GM12878 (cell line): ENCODE results near the gene STRA6.

Experiments
- CTCF ChIP-seq, 3 experiments: IDR thresholded peaks in 2 of 3; conservative IDR thresholded peaks in 1 of 3; 2 replicates each; pipeline ENCODE4 v1.5.1; 2011; ENCODE audit warnings: low read depth in 3 of 3, low read length in 3 of 3, mild to moderate bottlenecking in 3 of 3, control low read depth in 2 of 3, moderate library complexity in 2 of 3, inconsistent platforms in 1 of 3, mixed read lengths in 1 of 3; ENCODE audit not compliant: control insufficient read depth in 2 of 3, insufficient read depth in 1 of 3; ENCODE audit errors: extremely low read depth in 1 of 3
- EZH2 ChIP-seq: IDR thresholded peaks from 2 replicates; pipeline ENCODE4 v1.6.1; 2012; ENCODE audit warnings: low read depth, mild to moderate bottlenecking, control low read depth, inconsistent platforms, low read length, borderline replicate concordance; ENCODE audit not compliant: control insufficient read depth
- NRF1 ChIP-seq: conservative IDR thresholded peaks from 2 replicates; pipeline ENCODE4 v1.6.1; 2011; ENCODE audit warnings: mild to moderate bottlenecking, low read depth, low read length, improper control_type of control experiment
- POLR2AphosphoS5 ChIP-seq: IDR thresholded peaks from 2 replicates; pipeline ENCODE4 v1.6.1; 2011; ENCODE audit warnings: mild to moderate bottlenecking, low read length, inconsistent platforms
- SIN3A ChIP-seq: IDR thresholded peaks from 2 replicates; pipeline ENCODE4 v1.6.1; 2012; ENCODE audit warnings: low read depth, low read length, improper control_type of control experiment
- YY1 ChIP-seq: IDR thresholded peaks from 2 replicates; pipeline ENCODE4 v1.6.1; 2011; ENCODE audit warnings: low read depth, mild to moderate bottlenecking, low read length

DNA sequence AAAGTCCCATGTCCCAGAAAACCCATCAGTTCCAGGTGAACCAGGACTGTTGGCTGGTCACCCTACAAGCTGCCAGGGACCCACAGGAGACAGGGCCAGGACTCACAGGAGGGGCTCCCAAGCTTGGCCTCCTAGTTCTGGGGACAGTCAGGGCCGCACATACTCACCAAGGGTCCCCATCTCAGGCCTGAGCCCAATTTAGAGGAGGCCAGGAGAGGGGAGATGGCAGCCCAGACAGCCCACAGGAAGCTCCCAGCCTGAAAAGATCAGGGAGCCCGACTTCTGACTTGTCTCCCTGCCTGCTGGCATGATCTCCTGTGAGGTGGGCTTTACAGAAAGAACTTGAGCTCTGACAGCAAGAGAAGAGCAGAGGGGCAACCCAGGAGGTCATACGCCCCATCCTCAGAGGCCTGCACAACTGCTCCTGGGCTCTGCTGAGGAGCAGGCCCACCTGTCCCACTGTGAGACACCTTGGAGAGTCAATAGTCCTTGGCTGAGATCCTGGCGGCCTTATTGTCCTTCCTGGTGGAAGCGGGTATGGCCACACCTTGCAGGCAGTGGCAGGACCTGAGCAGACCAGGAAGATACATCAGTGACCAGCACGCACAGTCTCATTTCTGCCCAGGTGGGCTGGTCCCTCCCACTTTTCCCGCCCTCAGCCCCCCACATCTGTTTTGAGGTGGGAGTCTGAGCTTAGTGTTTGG, 31.6 kb downstream of the STRA6 start:
- TF ChIP-seq CTCF (IDR thresholded peaks at IDR 0.05 in 2 of 3, conservative IDR thresholded peaks at IDR 0.05 in 1 of 3; ENCODE audit: control insufficient read depth in 2 of 3, extremely low read depth in 1 of 3, insufficient read depth in 1 of 3, low read depth in 3 of 3, low read length in 3 of 3), result no peak
- TF ChIP-seq YY1, result no peak
- TF ChIP-seq SIN3A, result no peak
- no peak for TF ChIP-seq NRF1
- TF ChIP-seq POLR2AphosphoS5, result no peak
- TF ChIP-seq EZH2, result no peak
